ENCODE results near the gene SPEM3.

The SPEM3 gene

GRCh38 chr17:7403977-7404736 lies 24.5 kb upstream of the SPEM3 start, which contains the start of gene TMEM256:
Gene TMEM256 (minus strand): TSS chr17:7404097. CDS start chr17:7404084, 13 bp downstream.
- DNase-seq: peak; percentile 100

DNA sequence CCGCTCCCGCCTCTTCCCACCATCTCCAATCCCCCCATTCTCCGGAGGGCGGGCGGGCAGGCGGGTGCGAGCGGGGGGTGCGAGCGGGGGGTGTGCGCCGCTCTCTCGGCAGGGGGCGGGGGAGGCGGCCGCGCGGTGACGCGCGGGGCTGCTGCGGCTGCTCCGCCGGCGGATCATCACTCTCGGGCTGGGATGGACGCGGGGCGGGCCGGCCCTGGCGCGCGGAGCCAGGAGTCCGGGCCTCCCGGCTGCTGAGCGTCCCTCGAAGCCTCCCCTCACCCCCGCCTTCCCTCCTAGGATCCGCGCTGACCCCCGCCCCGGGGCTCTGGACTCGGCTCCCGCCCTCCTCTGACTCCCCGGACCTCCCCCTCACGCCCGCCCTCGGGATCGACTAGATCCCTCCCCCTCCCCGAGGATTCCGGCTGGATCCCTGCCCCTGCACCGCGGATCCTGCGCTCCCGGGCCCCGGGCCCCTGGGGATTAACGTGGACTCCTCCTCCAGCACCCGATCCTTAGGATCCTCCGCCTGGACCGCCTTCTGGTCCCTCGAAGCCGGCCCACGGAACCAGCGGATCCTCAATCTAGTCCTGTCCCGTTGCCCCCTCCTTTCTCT lies 23.8 kb upstream of the SPEM3 start:
- DNase-seq: peak; percentile 81

GRCh38 chr17:7405350-7406234 lies 23.1 kb upstream of the SPEM3 start:
- DNase-seq: peak; percentile 60

DNA sequence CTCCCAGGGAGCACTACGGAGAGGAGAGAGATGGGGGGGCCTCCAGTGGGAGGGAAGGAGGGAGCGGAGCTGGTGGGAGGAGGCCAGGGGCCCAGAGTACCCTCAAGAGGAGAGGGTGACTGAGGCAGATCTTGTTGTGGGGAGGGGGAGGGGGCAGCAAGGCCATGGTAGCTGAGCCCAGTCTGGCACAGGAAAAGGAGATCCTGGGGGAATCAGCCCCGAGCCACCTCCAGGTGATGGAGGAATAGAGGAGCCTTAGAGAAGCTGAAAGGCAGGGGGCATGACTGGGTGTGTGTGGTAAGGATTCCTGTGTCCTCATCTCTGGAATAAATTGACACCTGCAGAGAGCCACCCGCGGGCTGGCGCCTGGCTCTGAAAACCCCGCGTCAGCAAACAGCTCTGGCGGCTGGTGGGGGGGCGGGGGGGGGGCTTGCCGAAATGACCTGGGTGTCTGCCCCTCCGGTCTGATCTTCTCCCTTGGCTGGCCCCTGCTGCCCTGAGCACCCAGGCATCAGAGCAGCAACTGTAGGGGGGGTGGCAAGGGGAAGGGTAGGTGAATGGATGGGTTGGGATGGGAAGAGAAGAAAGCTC lies 22.3 kb upstream of the SPEM3 start:
- DNase-seq: peak; percentile 43

DNA sequence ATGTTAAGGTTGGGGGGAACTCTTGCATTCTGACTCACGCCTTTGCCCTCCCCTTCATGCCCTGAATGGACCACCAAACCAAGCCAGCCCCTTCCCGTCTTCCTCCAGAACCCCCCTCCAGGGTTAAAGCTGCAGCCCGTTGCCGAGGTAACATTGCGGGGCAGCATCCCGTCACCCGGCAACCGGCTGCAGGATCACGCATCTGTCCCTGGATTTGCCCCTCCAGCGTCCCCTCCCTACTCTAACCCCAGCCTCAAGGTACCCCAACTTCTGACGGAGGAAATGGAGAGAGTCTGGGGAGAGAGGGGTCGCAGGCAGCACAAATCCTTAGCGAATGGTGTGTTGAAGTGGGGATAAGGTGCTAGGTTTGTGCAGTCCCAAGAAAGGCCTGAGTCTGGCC lies 21.6 kb upstream of the SPEM3 start:
- no peak for DNase-seq

DNA sequence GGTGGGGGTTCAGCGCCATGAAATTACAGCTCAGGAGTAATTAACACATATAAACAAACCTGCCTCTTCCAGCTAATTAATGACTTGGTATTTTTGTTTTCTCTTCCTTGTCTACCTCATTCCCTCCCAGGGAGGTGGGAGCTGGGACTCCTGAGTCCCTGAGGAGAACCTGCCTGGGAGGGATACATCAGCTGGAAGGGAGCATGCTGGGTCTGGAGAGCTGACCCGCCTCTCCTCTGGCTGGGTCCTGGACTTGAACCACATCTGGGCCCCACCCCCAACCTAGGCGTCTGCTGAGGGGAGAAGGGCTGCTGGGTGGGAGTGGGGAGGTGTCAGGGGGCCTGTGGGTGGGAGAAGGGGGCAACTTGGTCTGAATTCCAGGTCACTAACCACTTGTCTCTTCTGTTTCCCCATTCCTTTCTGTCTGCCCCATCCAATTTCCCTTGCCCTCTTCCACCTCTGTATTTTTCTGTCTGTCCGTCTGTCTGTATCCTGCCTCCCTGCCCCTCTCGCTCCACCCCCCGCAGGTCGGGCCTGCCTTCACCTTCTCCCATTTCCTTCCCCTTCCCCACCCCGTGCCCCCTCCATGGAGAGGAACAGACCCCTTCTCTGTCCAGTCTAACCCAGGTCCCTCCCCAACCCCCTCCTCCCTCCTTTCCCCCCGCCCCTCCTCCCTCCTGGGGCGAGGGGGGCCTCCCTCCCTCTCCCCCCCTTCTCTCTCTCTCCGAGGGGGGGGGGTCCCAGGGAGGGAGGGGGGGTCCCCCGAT lies 21.0 kb upstream of the SPEM3 start, which contains the start of gene NLGN2:
Gene NLGN2 (plus strand): TSS at position 361 of the 767 bp plus-strand sequence. CDS start 411 bp downstream, outside the sequence.
- no peak for DNase-seq

DNA sequence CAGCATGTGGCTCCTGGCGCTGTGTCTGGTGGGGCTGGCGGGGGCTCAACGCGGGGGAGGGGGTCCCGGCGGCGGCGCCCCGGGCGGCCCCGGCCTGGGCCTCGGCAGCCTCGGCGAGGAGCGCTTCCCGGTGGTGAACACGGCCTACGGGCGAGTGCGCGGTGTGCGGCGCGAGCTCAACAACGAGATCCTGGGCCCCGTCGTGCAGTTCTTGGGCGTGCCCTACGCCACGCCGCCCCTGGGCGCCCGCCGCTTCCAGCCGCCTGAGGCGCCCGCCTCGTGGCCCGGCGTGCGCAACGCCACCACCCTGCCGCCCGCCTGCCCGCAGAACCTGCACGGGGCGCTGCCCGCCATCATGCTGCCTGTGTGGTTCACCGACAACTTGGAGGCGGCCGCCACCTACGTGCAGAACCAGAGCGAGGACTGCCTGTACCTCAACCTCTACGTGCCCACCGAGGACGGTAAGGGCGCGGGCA lies 20.4 kb upstream of the SPEM3 start:
- no peak for DNase-seq

DNA sequence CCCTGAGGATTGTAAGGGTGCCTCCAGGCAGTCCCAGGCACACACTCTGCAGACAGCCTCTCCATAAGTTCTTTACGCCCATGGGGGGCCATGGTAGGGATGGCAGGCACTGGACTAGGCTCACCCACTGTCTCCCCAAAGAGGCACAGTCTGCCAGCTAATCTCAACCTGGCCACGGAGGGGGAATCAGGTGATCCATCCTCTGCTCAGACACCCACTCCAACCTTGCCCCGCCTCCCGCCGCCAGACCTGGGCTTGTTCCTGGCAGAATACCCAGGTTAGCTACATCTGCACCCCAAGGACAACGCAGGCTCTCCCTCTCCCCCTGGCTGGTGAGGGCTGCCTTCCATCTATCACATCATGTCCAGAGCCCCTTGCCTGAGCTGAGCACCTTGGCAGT lies 19.8 kb upstream of the SPEM3 start:
- no peak for DNase-seq

- no peak for DNase-seq
Measured at GRCh38 chr17:7409716-7410115, 18.9 kb upstream of the SPEM3 start.

GRCh38 chr17:7410634-7411426 lies 17.8 kb upstream of the SPEM3 start:
- no peak for DNase-seq

- DNase-seq: no peak
Measured at GRCh38 chr17:7411427-7411750, 17.3 kb upstream of the SPEM3 start.

DNA sequence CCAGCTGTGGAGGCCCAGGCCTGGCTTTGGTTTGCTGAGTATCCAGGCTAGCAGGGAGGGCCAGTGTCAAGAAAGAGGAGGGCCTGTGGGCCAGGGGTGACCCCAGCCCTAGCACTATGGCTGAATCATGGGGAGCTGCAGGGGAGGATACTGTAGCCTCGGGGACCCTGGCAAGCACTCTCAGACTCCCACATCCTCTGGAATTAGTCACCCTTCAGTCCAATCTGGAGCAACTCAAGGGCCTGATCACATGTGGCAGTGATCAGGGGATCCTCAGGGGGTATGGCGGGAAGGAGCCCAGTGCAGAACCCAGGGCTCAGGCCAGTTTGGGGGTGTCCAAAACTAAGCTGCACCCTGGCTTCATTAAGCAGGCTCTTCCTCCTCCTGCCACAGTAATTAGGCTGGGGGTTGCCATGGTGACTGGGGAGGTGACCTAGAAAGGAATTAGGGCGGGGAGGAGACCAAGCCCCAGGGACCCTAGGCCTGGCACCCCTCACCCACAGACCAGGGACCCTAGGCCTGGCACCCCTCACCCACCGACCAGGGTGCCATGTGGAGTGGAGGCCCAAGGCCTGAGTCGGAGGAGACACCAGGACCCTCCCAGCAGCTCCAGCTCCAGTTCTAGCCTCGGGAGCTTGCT lies 15.2 kb upstream of the SPEM3 start:
- DNase-seq: no peak

- no peak for DNase-seq
Measured at GRCh38 chr17:7414837-7415236, 13.8 kb upstream of the SPEM3 start.

GRCh38 chr17:7415784-7416183 lies 12.9 kb upstream of the SPEM3 start:
- no peak for DNase-seq

GRCh38 chr17:7416323-7416722 lies 12.3 kb upstream of the SPEM3 start:
- DNase-seq: no peak

- DNase-seq: no peak
Measured at GRCh38 chr17:7417056-7417655, 11.5 kb upstream of the SPEM3 start.

DNA sequence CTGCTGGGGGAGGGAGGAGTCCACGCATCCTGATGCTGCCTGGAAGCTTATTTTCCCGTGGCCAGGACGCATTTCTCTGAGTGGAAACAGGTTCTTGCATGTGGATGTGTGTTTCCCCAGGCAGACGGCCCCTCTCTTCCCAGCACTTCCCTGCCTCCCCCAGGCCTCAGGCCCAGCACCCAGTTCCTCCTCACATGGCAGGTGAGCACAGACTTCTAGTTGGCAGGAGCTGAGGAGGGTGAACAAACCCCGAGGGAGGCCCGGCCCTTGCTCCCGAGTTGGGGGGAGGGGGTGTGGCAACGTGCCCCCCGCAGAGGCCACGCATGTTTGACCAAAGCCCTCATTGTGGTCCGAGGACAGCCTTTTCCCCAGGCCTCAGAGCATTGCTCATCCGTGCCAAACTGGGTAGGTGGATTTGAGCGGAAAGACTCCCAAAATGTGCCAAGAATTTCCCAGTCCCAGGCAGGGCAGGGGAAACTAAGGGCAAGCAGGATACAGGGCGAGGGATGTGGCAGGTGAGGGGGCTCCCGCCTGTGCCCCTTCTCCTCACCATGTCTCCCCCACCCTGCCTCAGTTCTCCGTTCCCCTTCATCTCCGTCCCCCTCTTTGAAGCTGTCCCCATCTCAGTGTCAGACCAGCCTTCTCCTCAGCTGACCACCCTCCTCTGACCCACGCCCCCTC lies 10.0 kb upstream of the SPEM3 start:
- no peak for DNase-seq

DNA sequence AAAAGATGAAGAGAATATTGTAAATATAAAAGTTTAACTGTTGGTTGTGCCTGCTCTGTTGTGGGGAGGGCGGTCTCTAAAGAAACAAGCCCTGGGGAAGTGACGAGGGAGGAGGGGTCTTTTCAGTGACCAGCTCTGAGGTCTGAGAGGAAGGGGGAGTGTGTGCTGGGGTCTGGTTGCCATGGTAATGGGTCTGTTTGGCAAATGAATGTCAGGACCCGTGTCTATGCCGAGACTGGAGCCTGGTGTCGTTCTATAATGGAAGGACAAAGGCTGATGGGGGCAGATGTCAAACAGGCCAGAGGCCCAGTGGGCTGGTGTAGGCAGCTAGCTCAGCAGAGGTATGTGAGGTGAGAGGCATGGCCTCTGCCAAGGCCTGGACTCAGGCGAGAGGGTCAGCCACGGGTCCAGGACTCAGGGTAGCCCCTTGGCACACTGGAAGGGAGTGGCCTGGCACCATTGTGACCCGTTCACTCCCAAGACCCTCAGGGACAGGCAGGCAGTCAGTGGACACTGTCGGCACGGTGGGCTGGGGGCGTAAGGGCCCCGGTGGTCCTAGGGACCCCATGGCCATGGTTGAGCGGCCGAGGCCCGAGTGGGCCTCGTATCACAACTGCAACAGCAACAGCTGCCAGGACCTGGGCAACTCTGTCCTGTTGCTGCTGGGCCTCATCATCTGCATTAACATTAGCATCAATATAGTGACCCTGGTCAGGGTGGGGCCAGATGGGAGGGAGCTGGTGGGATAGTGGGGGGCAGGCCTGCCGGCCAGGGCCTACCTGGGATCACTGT lies 8.6 kb upstream of the SPEM3 start, which contains the start of gene SPEM1:
Gene SPEM1 (plus strand): TSS at position 506 of the 792 bp plus-strand sequence. CDS start 61 bp downstream, at position 567.
- DNase-seq: no peak

GRCh38 chr17:7421186-7421585 lies 7.5 kb upstream of the SPEM3 start:
- DNase-seq: no peak

Measured in NCI-H82 (cell line).